ENCODE data around the gene HSH2D. TPM values are rescaled to one million over a fixed set of nuclear protein-coding genes. Genes with fewer than 3 reads are reported as not detected.

The HSH2D gene
- total RNA-seq, 2 donors from 2014 or later = 23.9 to 49.8 TPM

GRCh38 chr19:16136185-16136999 lies 7.1 kb upstream of the HSH2D start:
- no peak overlapping the region for H3K27ac Mint-ChIP-seq
- peaks cover 7 to 14% of the 10 kb centered on the region in 2 donors for H3K9me3 Mint-ChIP-seq
- no peak for DNase-seq (ENCODE audit: low spot score in 2 of 2)
- no peak for ATAC-seq
- peaks cover 23% of the 10 kb centered on the region in 2 donors for H3K36me3 Mint-ChIP-seq

- ATAC-seq (no peak), DNase-seq (ENCODE audit: low spot score in 2 of 2) (no peak)
- Mint-ChIP-seq H3K9me3 (no peaks in the 10 kb centered on the region), H3K36me3 (peaks cover 10 to 12% of the 10 kb centered on the region in 2 donors), H3K27ac (peak overlapping the region in 1 of 2 donors; percentile 91)
Measured at GRCh38 chr19:16139752-16140151, 3.7 kb upstream of the HSH2D start.

GRCh38 chr19:16141043-16141442 lies 2.4 kb upstream of the HSH2D start:
- ATAC-seq (no peak), DNase-seq (ENCODE audit: low spot score in 2 of 2) (no peak)
- H3K36me3 Mint-ChIP-seq = peaks cover 10 to 13% of the 10 kb centered on the region in 2 donors
- peak overlapping the region in 1 of 2 donors; percentile 37 for H3K27ac Mint-ChIP-seq
- no peaks in the 10 kb centered on the region for H3K9me3 Mint-ChIP-seq

GRCh38 chr19:16142032-16142580 lies 1.4 kb upstream of the HSH2D start:
- H3K27ac Mint-ChIP-seq = peak overlapping the region in 1 of 2 donors; percentile 79
- no peak for ATAC-seq
- H3K36me3 Mint-ChIP-seq = peaks cover 10 to 17% of the 10 kb centered on the region in 2 donors
- H3K9me3 Mint-ChIP-seq = no peaks in the 10 kb centered on the region
- DNase-seq (ENCODE audit: low spot score in 2 of 2) = no peak

DNA sequence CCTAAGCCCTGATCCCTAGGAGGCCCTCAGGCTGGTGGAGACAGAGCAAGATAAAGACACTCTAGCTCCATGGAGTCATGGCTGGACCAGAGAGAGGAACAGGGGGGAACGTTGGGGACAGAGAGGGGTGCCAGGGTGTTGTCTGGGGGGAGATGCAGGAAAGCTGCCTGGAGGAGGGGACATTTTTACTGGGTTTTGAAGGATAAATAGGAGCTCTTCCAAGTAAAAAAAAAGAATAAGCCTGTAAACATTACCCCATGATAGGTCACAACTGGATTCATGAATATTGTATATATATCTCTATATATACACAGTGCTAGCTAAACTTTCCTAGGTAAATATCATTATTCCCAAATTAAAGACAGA lies 714 bp downstream of the HSH2D start:
- DNase-seq (ENCODE audit: low spot score in 2 of 2) = no peak
- H3K9me3 Mint-ChIP-seq = no peaks in the 10 kb centered on the region
- peaks cover 10 to 21% of the 10 kb centered on the region in 2 donors for H3K36me3 Mint-ChIP-seq
- H3K27ac Mint-ChIP-seq = peak overlapping the region; percentile 95 to 99
- peak; percentile 13 to 23 for ATAC-seq

DNA sequence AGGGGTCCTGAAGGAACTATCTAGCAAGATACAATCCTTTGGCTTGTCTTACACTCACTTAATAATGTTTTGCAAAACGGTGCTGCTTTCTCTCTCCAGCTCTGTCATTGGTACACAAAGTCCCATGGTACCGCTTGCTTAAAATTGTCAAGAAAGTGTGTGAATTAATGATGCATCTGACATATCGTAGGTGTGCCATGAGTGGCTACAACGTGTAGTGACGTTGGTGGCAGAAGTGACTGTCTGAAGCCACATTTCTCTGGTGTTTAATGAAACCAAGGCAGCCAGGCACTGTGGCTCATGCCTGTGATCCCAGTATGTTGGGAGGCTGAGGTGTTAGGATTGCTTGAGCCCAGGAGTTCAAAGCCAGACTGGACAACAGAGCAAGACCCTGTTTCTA lies 2.6 kb downstream of the HSH2D start:
- peaks cover 10 to 21% of the 10 kb centered on the region in 2 donors for H3K36me3 Mint-ChIP-seq
- no peak for ATAC-seq
- H3K9me3 Mint-ChIP-seq = no peaks in the 10 kb centered on the region
- DNase-seq (ENCODE audit: low spot score in 2 of 2) = no peak
- H3K27ac Mint-ChIP-seq = no peak overlapping the region

- DNase-seq (ENCODE audit: low spot score in 2 of 2) = no peak
- Mint-ChIP-seq H3K36me3 (peaks cover 18 to 29% of the 10 kb centered on the region in 2 donors), H3K27ac (peak overlapping the region; percentile 62 to 68), H3K9me3 (no peaks in the 10 kb centered on the region)
- no peak for ATAC-seq
Measured at GRCh38 chr19:16148443-16149229, 5.2 kb downstream of the HSH2D start.

GRCh38 chr19:16153582-16154336 lies 10.3 kb downstream of the HSH2D start:
- Mint-ChIP-seq H3K36me3 (peaks cover 25 to 53% of the 10 kb centered on the region in 2 donors), H3K9me3 (no peaks in the 10 kb centered on the region), H3K27ac (no peak overlapping the region)
- DNase-seq (ENCODE audit: low spot score in 2 of 2) (no peak), ATAC-seq (peak in 1 of 2 donors; percentile 53)

DNA sequence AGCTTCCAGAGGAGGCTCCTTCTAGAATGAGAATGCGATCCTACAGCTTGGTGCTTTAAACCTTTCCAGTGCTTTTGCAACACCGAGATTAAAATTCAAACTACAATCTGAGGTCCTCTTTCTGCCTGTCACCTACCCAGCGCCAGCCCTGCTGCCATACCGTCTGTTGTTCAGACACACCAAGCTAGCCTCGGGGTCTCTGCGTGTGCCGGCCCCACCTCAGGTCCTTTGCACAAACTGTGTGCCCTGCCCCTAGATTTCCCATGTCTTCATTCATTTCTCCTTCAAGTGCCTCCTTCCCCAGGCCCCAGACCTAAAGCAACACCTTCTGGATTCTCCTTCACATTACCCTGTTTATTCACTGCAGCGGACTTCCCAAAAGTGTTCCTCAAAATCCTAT lies 11.1 kb downstream of the HSH2D start:
- no peak for ATAC-seq
- no peaks in the 10 kb centered on the region for H3K9me3 Mint-ChIP-seq
- H3K27ac Mint-ChIP-seq = no peak overlapping the region
- DNase-seq (ENCODE audit: low spot score in 2 of 2) = no peak
- H3K36me3 Mint-ChIP-seq = peaks cover 25 to 49% of the 10 kb centered on the region in 2 donors

DNA sequence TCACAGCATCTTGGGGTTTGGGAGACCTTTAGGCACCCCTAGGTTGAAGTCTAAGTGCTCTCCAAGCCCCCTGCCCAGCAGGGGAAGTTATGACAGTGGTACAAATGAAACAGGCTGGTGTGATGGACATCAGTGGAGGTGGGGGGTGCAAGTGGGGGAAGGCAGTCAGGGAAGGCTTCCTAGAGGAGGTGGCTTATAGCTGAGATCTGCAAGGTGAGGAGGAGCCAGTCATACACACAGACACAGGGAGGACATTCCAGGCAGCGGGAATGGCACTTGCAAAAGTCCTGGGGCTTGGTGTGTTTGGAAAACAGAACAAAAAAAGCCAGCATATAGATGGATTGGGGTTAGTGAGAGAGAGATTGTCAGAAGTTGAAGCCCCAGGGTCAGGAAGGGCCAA lies 11.6 kb downstream of the HSH2D start:
- H3K36me3 Mint-ChIP-seq = peaks cover 25 to 49% of the 10 kb centered on the region in 2 donors
- DNase-seq (ENCODE audit: low spot score in 2 of 2) (no peak), ATAC-seq (no peak)
- peak overlapping the region in 1 of 2 donors; percentile 46 for H3K27ac Mint-ChIP-seq
- H3K9me3 Mint-ChIP-seq = no peaks in the 10 kb centered on the region

DNA sequence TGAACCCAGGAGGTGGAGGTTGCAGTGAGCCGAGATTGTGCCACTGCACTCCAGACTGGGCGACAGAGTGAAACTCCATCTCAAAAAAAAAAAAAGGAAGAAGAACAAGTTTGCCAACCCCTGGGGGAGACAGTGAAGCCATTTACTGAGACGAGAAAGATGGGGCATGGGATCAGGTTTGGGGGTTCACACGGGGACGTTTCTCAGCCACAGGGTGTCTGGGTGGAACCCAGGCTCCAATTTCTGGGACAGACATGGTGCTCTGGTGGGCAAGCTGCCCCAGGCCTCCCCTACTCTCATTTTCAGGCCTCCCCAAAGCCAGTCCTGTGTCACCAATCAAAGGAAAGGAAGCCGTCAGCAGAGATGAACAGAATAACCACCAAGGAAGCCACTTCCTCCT lies 13.4 kb downstream of the HSH2D start:
- Mint-ChIP-seq H3K9me3 (no peaks in the 10 kb centered on the region), H3K27ac (peak overlapping the region in 1 of 2 donors; percentile 68), H3K36me3 (peaks cover 25 to 49% of the 10 kb centered on the region in 2 donors)
- no peak for DNase-seq (ENCODE audit: low spot score in 2 of 2)
- ATAC-seq = no peak

GRCh38 chr19:16157601-16158000 lies 14.1 kb downstream of the HSH2D start:
- ATAC-seq (no peak), DNase-seq (ENCODE audit: low spot score in 2 of 2) (no peak)
- Mint-ChIP-seq H3K36me3 (peaks cover 23 to 46% of the 10 kb centered on the region in 2 donors), H3K27ac (no peak overlapping the region), H3K9me3 (no peaks in the 10 kb centered on the region)

DNA sequence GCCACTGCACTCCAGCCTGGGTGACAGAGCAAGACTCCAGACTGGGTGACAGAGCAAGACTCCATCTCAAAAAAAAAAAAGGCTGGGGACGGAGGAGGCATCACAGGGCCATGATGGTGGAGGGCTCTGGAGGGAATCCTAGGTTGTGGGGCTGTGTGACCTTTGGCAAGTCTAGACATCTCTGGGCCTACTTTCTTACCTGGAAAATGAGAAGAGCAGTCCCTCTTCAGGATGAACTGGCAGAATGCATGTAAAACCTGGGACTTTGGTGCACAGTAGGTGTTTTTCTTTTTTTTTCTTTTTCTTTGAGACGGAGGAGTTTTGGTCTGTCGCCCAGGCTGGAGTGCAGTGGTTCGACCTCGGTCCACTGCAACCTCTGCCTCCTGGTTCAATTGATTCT lies 16.2 kb downstream of the HSH2D start:
- peaks cover 12 to 29% of the 10 kb centered on the region in 2 donors for H3K36me3 Mint-ChIP-seq
- DNase-seq (ENCODE audit: low spot score in 2 of 2) (no peak), ATAC-seq (no peak)
- no peak overlapping the region for H3K27ac Mint-ChIP-seq
- H3K9me3 Mint-ChIP-seq = no peaks in the 10 kb centered on the region

- peak overlapping the region in 1 of 2 donors; percentile 88 for H3K27ac Mint-ChIP-seq
- ATAC-seq (peak in 1 of 2 donors; percentile 87), DNase-seq (ENCODE audit: low spot score in 2 of 2) (no peak)
- peaks cover 5 to 22% of the 10 kb centered on the region in 2 donors for H3K36me3 Mint-ChIP-seq
- no peaks in the 10 kb centered on the region for H3K9me3 Mint-ChIP-seq
Measured at GRCh38 chr19:16160445-16160942, 17.0 kb downstream of the HSH2D start.

DNA sequence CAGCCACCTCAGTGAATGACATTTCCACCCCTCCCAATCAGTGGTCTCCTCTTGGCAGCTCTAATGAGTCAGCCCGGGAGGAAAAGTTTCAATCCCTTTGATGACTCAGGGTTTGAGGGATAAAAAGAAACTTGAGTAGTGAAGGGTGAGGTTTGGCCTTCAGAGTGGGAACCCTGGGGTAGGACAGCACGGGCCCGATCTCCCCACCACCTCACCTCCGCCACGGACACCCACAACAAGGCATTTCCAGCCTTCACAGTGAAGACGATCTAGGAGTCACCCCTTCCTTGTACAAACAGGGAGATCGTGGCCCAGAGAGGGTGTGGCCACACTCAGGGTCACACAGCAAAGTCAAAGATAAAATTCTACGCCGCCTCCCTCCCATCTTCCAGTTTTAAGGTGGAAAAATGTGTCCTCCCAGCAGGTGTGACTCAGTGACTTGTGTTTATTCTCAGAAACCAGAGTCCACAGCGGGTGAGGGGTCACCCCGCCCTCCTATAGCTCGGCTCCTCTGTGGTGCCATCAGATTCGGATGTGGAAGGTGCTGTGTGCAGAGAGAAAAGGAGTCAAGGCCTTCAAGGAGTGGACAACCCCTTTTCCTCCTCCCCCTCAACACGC lies 17.6 kb downstream of the HSH2D start:
- peak overlapping the region; percentile 65 to 88 for H3K27ac Mint-ChIP-seq
- ATAC-seq (peak; percentile 87 to 91), DNase-seq (ENCODE audit: low spot score in 2 of 2) (peak; percentile 56 to 88)
- H3K36me3 Mint-ChIP-seq = peaks cover 5 to 17% of the 10 kb centered on the region in 2 donors
- no peaks in the 10 kb centered on the region for H3K9me3 Mint-ChIP-seq

- H3K27ac Mint-ChIP-seq = peak overlapping the region; percentile 60 to 88
- peaks cover 0 to 10% of the 10 kb centered on the region in 2 donors for H3K36me3 Mint-ChIP-seq
- peak; percentile 14 to 35 for ATAC-seq
- DNase-seq (ENCODE audit: low spot score in 2 of 2) = no peak
- H3K9me3 Mint-ChIP-seq = no peaks in the 10 kb centered on the region
Measured at GRCh38 chr19:16161840-16162239, 18.4 kb downstream of the HSH2D start.

All from activated naive CD4-positive, alpha-beta T cell treated with anti-CD3 and anti-CD28 coated beads, Interleukin-2, amount 50 U/mL, for 72 hours (primary cell).